Immature natural killer cell (primary cell): ENCODE results near the gene HACL1. TPM values are rescaled to one million over a fixed set of nuclear protein-coding genes. Genes with fewer than 3 reads are reported as not detected.
A peak's percentile ranks its signal among the peaks of the same experiment; 100 is the strongest.

Experiments
- DNase-seq, 3 donors: peaks; one replicate each; pipeline ENCODE4 v3.0.0; 2022; ENCODE audit warnings: mixed read lengths in 1 of 3
- H3K27ac Mint-ChIP-seq, 6 donors: one replicate each; pipeline ENCODE4 v1.8.0; 2020; ENCODE audit warnings: mixed read lengths in 6 of 6, mild to moderate bottlenecking in 5 of 6, inconsistent platforms in 4 of 6, moderate library complexity in 3 of 6
- H3K27me3 Mint-ChIP-seq, 3 donors: one replicate each; pipeline ENCODE4 v1.8.0; 2020 to 2021; ENCODE audit warnings: low read depth in 3 of 3, mild to moderate bottlenecking in 3 of 3, mixed read lengths in 3 of 3, moderate library complexity in 3 of 3, inconsistent platforms in 1 of 3
- H3K36me3 Mint-ChIP-seq, 3 donors: one replicate each; pipeline ENCODE4 v1.8.0; 2020; ENCODE audit warnings: mixed read lengths in 3 of 3, inconsistent platforms in 2 of 3, mild to moderate bottlenecking in 2 of 3
- H3K4me1 Mint-ChIP-seq, 2 donors: one replicate each; pipeline ENCODE4 v1.8.0; 2020; ENCODE audit warnings: inconsistent platforms in 2 of 2, mild to moderate bottlenecking in 2 of 2, mixed read lengths in 2 of 2, moderate library complexity in 1 of 2
- H3K4me3 Mint-ChIP-seq, 5 donors: one replicate each; pipeline ENCODE4 v1.8.0; 2020; ENCODE audit warnings: mild to moderate bottlenecking in 5 of 5, mixed read lengths in 5 of 5, inconsistent platforms in 3 of 5, moderate library complexity in 3 of 5
- H3K9me3 Mint-ChIP-seq, 6 donors: one replicate each; pipeline ENCODE4 v1.8.0; 2020; ENCODE audit warnings: mild to moderate bottlenecking in 6 of 6, mixed read lengths in 6 of 6, inconsistent platforms in 4 of 6, moderate library complexity in 3 of 6
- polyA plus RNA-seq, 3 donors: library from polyadenylated mRNA; unstranded; fragments of 300-500 nt; fragmentation: Illumina TruSeq; gene quantifications; one replicate each; pipeline ENCODE4 v1.2.3, GENCODE V29; 2021

The HACL1 gene
- 10 to 100 TPM; 29.9 to 38.9 (median 32.3) TPM for polyA plus RNA-seq

DNA sequence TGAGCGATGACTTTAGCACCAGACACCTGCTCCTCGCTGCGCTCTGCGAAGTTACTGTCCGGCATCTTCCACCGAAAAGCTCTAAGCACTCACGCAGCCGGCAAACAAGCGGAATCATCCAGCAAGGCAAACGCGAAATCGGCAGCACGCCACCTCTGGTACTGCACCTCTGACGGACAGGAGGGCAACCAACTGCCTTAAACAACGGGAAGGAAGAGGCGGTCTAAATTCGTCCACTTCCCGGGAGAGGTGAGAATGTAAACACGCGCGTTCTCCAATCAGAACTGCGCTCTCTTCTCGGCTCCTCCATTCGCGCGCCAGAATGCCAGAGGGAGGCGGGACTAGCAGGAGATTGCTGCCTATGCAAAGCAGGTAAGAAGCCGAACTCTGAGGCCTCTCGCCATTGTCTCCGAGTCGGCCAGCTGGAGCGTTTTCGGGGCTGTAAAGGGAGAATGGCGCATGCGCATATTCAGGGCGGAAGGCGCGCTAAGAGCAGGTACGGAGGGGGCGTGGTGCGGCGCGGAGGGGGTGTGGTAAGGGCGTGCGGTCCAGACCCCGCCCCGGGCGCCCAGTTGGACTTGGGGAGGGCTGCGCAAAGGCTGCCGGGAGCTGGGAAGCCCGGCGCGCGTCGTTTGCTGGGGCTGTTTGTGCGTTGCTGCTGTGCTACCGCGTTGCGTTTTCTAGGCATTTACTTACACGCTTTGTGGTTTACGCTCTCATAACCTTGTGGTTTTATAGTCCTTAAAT lies at the start of gene HACL1, which contains the start of gene BTD:
HACL1 (minus strand) TSS at position 171 of the 747 bp plus-strand sequence; CDS start at position 65, 106 bp downstream.
BTD (plus strand) TSS at position 347 of the 747 bp plus-strand sequence. CDS start 33,695 bp downstream, outside the sequence.
- no peaks in the 10 kb centered on the region for H3K9me3 Mint-ChIP-seq
- peaks cover 27 to 28% (median 27%) of the 10 kb centered on the region in 3 donors for H3K36me3 Mint-ChIP-seq
- peaks cover 44 to 48% of the 10 kb centered on the region in 2 donors for H3K4me1 Mint-ChIP-seq
- H3K4me3 Mint-ChIP-seq, result peak within 1 kb of the TSS; percentile 97 to 100 (median 99)
- H3K27me3 Mint-ChIP-seq, result peaks cover 8 to 11% (median 9%) of the 10 kb centered on the region in 3 donors
- peak; percentile 98 to 99 (median 98) for DNase-seq
- H3K27ac Mint-ChIP-seq, result peak within 1 kb of the TSS; percentile 91 to 98 (median 97)

DNA sequence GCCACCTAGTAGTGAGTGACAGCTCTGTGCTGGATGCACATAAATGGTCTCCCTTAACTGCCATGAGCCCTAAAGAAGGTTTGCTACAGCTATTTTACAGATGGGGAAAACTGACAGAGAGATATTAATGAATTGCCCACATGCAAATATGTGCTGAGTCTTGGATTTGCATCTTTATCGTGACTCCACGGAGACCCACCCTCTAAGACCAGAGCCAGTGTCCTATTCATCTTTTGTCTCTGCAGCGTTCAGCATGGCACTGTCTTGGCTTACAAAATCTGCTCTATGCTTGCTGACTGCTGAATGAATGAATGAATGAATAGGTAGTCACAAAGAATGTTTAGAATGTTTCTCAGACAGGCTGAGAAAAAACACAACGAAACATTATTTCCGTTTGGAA lies 48.5 kb upstream of the HACL1 start:
- peaks cover under 1 to 3% (median 2%) of the 10 kb centered on the region in 6 donors for H3K9me3 Mint-ChIP-seq
- H3K27me3 Mint-ChIP-seq, result peaks cover 8 to 14% (median 12%) of the 10 kb centered on the region in 3 donors
- H3K4me3 Mint-ChIP-seq, result peak overlapping the region in 3 of 5 donors; percentile 14 to 48 (median 22)
- no peak overlapping the region for H3K27ac Mint-ChIP-seq
- no peak for DNase-seq
- H3K4me1 Mint-ChIP-seq, result peaks cover 51 to 57% of the 10 kb centered on the region in 2 donors
- H3K36me3 Mint-ChIP-seq, result peaks cover 5 to 22% (median 12%) of the 10 kb centered on the region in 3 donors

DNA sequence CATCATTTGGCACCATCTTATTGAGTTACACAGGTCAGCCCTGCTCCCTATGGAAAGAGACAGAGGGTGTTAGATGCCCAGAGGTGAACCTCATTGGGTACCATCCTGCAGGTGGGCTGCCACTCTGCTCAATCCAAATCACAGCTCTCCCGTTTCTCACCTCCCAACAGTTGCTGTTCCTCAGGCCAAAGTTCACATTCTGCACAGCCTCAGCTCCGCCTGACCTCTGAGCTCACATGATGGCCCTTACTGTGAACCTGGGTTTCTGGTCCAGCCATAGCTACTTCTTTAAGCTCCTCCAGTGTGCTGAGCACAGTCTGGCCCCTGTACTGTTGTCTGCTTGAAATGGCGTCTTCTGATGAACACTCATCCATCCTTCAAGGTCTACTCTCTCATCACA lies 48.0 kb upstream of the HACL1 start:
- Mint-ChIP-seq H3K27ac (no peak overlapping the region), H3K27me3 (peaks cover 8 to 14% (median 12%) of the 10 kb centered on the region in 3 donors), H3K4me1 (peaks cover 54 to 62% of the 10 kb centered on the region in 2 donors), H3K36me3 (peaks cover 5 to 21% (median 12%) of the 10 kb centered on the region in 3 donors), H3K4me3 (peak overlapping the region in 4 of 5 donors; percentile 8 to 48 (median 18)), H3K9me3 (peaks cover 0 to 2% (median under 1%) of the 10 kb centered on the region in 6 donors)
- DNase-seq, result no peak

DNA sequence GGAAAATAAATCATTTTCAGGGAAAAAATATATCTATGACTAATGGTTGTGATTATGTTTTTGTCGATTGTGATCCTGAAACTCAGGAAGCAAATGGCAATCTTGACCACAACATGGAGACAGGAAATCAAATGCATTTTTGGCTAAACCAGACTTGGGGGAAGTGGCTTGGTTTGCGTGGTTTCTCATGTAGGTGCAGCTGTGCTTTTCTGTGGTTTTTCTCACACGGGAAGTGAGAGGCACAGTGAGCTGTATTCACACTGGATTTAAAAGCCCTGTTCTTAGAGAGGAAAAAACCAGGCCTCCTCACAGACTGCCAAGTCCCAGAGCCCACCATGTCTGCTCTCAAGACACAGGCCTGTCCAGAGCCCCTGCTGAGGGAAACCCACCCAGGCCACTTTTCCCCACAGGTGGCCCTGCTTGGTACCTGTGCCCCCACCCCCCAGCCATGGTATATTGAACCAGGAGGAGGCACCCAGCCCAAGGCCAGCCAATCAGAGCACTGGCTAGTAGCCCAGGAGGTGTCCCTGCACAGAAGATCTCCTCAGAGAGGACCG lies 46.3 kb upstream of the HACL1 start:
- peak overlapping the region; percentile 17 to 79 (median 48) for H3K27ac Mint-ChIP-seq
- H3K27me3 Mint-ChIP-seq, result peaks cover 8 to 12% (median 10%) of the 10 kb centered on the region in 3 donors
- H3K36me3 Mint-ChIP-seq, result peaks cover 3 to 26% (median 4%) of the 10 kb centered on the region in 3 donors
- H3K9me3 Mint-ChIP-seq, result no peaks in the 10 kb centered on the region
- H3K4me1 Mint-ChIP-seq, result peaks cover 54 to 62% of the 10 kb centered on the region in 2 donors
- peak; percentile 71 to 73 (median 72) for DNase-seq
- H3K4me3 Mint-ChIP-seq, result peak overlapping the region; percentile 70 to 83 (median 77)

DNA sequence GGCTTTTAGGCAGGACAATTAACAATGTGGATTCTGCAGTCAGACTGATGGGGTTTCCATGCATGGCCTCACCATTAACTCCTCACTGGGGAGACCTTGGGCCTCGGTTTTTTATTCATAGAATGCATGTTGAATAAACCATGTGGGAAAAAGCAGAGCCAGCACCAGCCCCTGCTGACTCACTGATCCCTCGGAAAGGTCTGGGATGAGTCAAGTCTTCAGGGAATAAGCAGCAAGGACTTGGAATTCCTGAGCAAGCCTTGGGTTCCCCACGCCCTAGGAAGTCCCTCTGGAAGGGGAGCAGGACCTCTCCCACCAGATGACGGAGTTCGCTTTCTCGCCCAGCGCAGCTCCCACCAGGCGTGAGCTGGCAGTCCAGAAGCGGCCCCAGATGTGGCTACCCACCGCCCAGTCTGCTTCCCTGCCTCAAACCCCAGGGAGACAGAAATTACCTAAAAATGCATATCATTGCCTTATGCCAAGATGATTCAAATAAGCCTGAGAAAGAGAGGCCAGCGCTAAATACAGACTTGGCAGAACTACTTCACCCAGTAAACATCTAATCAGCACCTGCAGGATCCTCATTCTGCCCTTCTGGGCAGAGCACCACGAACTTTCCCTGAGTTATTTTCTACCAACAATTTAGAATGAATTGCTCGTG lies 45.6 kb upstream of the HACL1 start:
- peak overlapping the region; percentile 17 to 79 (median 42) for H3K27ac Mint-ChIP-seq
- peak overlapping the region; percentile 70 to 83 (median 77) for H3K4me3 Mint-ChIP-seq
- H3K36me3 Mint-ChIP-seq, result peaks cover 3 to 32% (median 7%) of the 10 kb centered on the region in 3 donors
- DNase-seq, result no peak
- peaks cover 8 to 10% (median 10%) of the 10 kb centered on the region in 3 donors for H3K27me3 Mint-ChIP-seq
- H3K9me3 Mint-ChIP-seq, result no peaks in the 10 kb centered on the region
- peaks cover 54 to 62% of the 10 kb centered on the region in 2 donors for H3K4me1 Mint-ChIP-seq

DNA sequence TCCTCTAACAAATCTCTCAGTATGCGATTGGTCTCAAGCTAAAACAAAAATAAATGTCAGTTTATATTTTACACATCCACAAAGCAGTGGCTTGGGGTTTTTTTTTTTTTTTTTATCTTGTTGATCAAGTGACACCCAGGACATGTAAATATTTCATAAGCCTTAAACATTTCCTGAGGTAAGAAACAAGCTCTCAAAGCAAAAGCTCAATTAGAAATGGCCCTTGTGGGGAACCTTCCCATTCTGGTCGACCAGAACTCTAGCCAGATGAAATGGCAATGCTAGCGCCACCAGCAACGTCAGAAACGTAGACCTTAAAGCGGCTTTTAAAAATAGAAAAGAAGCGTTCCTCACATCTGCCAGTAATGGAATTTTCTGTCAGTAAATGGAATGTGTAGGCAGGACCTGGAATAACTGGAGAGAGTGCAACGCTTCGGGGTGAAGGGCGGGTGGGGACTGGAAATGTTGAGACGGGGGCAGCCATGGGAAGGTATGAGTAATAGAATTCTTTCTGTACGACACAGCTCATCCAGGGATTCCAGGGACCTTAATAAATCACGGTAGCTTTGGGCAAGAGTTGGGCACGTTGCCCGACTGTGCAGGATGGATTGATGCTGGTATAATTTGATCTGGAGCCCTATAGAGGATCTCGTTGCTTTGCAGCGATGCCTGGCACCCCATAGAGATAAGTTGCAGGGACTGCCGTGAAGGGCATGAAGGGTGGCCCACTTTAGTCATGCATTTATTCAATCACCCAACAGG lies 44.6 kb upstream of the HACL1 start:
- Mint-ChIP-seq H3K4me1 (peaks cover 54 to 62% of the 10 kb centered on the region in 2 donors), H3K4me3 (peak overlapping the region; percentile 70 to 83 (median 77)), H3K27ac (peak overlapping the region; percentile 41 to 87 (median 66)), H3K36me3 (peaks cover 3 to 31% (median 14%) of the 10 kb centered on the region in 3 donors), H3K9me3 (no peaks in the 10 kb centered on the region), H3K27me3 (peaks cover 2 to 7% (median 4%) of the 10 kb centered on the region in 3 donors)
- peak; percentile 28 to 34 (median 28) for DNase-seq

DNA sequence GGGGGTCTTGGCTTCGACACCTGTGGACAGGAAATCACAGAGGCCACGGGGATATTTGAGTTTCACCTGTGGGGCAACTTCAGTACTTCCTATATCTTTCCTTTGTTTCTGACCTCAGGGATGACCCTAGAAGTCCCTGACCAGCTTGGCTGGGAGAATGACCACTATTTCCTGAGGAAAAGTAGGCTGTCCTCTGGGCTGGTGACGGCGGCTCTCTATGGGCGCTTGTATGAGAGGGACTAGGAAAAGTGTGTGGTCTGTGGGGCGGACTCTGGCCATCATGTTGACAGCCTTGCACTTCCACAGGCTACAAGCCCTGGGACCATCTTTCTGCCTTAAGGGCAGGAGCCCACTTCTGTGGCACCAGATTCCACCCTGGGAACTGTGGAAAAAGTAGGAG lies 43.9 kb upstream of the HACL1 start:
- H3K27ac Mint-ChIP-seq, result peak overlapping the region in 5 of 6 donors; percentile 41 to 87 (median 60)
- peaks cover 2 to 7% (median 4%) of the 10 kb centered on the region in 3 donors for H3K27me3 Mint-ChIP-seq
- peak overlapping the region; percentile 70 to 83 (median 77) for H3K4me3 Mint-ChIP-seq

DNA sequence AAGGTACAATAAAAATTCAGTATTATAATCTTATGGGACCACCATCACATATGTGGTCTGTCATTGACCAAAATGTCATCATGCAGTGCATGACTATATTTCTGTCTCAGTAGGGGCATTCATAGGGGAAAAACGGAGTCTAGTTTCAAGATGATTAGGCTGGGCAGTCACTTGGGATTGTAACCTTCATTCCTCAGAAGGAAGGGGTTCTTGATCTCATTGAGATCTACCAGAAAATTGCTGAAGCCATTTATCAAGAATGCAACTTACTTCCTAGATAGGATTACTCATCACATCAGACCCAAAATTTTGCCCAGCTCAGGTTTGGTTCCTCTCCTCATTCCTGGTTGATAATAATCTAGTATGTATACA lies 37.5 kb upstream of the HACL1 start:
- no peak overlapping the region for H3K4me3 Mint-ChIP-seq
- DNase-seq, result no peak
- H3K36me3 Mint-ChIP-seq, result peaks cover 3 to 23% (median 10%) of the 10 kb centered on the region in 3 donors
- H3K27me3 Mint-ChIP-seq, result no peaks in the 10 kb centered on the region
- peaks cover 36 to 39% of the 10 kb centered on the region in 2 donors for H3K4me1 Mint-ChIP-seq
- H3K9me3 Mint-ChIP-seq, result no peaks in the 10 kb centered on the region
- H3K27ac Mint-ChIP-seq, result no peak overlapping the region

More for the DNA sequence above, 43.9 kb upstream of the HACL1 start:
- H3K9me3 Mint-ChIP-seq, result no peaks in the 10 kb centered on the region
- peaks cover 3 to 31% (median 11%) of the 10 kb centered on the region in 3 donors for H3K36me3 Mint-ChIP-seq
- DNase-seq, result no peak
- H3K4me1 Mint-ChIP-seq, result peaks cover 54 to 58% of the 10 kb centered on the region in 2 donors

DNA sequence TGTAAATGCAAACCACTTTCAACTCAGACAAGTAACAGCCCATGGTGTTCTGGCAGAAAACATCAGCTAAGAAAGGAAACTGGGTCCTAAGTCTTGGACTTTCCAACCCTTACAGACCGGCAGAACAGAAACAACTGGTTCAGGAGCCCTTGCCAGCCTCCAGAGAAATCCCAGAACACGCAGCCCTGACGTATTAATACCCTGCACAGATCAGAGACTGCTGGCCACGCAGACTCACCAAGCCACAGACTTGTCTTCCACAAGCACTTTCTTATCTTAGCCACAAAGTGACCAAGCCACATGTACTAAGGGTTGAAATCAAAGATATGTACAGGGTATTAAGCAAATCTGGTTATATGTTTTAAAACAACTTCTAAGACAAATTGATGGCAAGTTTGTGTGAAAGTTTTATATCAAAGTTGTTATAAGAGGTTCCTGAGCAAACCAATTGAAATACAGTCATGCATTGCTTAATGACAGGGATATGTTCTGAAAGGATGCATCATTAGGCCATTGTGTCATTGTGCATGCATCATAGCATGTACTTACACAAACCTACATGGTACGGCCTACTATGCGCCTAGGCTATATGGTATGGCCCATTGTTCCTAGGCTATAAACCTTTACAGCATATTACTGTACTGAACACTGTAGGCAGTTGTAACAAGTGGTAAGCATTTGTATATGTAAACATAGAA lies 37.0 kb upstream of the HACL1 start:
- Mint-ChIP-seq H3K27ac (no peak overlapping the region), H3K4me1 (peaks cover 36 to 39% of the 10 kb centered on the region in 2 donors), H3K4me3 (peak overlapping the region in 1 of 5 donors; percentile 33), H3K27me3 (no peaks in the 10 kb centered on the region), H3K9me3 (no peaks in the 10 kb centered on the region), H3K36me3 (peaks cover 3 to 23% (median 10%) of the 10 kb centered on the region in 3 donors)
- DNase-seq, result no peak

DNA sequence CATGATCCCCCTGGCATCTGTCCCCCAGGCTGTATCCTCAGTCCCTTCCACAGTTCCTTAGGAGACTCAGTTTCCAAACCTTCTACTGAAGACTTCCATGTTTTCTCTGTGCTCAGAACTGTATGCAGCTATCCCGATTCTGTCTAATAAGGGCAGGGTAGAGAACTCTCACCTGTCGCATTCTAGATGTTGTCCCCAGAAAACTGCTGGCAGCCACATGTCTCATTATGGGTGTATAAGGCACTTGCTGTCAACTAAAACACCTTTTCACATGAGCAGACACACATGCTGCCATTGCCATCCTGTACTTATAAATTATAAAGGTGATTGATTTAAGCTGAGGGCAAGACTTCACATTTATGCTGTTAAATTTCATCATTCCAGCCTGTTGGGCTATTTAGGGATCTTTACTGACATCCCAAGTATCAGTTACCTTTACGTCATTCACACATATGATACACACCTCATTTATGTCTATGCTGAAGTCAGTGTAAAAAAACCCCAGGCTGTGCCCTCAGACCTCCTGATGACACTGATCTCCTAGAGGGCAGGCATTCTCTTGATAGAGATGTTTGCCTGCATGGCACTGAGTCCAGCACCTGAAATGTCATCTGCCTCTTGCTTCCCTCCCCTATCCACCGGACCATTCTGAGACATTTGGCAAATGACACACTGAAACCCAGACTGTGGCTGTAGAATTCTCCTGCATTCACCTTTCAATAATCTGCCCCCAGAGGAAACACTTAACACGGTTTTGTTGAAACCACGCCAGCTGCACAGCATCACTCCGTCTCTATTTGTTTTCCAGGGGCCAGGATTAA lies 36.0 kb upstream of the HACL1 start:
- DNase-seq, result no peak
- Mint-ChIP-seq H3K36me3 (peaks cover 0 to 21% (median 10%) of the 10 kb centered on the region in 3 donors), H3K4me3 (peak overlapping the region in 2 of 5 donors; percentile 12 to 57), H3K4me1 (peaks cover 37 to 40% of the 10 kb centered on the region in 2 donors), H3K9me3 (no peaks in the 10 kb centered on the region), H3K27ac (peak overlapping the region in 5 of 6 donors; percentile 13 to 51 (median 35)), H3K27me3 (peaks cover 0 to under 1% (median 0%) of the 10 kb centered on the region in 3 donors)

DNA sequence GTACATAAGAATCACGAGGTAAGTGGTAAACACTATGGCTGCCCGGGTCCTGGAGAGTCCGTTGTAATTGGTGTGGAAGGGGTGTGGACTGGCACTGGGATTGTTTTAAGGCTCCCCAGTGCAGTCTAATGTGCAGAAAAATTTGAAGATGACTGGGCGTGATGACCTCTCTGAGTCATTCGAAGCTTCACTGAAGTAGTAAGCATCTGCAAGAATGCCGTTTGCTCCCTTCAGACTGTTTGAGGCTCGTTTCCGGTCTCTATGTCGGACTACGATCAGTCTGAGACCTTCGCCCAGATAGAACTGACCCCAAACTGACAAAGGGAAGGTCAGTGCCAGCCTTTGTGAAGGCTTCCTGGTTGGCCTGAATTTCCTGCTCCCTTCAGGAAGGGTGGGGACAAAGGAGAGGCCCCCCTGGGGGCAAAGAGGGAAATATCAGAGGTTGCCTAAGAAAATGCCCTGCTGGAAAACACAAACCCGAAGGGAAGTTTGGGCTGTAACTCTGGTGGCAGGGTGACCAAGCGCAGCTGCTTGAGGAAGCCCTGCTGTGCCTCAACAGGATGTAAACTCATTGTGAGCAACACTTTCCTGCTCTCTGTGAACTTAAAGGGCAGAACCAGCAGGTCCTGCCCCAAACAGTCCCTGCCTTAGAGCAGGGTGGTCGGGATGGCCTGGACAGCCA lies 34.8 kb upstream of the HACL1 start:
- Mint-ChIP-seq H3K4me1 (peaks cover 45 to 50% of the 10 kb centered on the region in 2 donors), H3K36me3 (peaks cover 0 to 19% (median 0%) of the 10 kb centered on the region in 3 donors), H3K27me3 (peaks cover 0 to 4% (median 0%) of the 10 kb centered on the region in 3 donors), H3K9me3 (no peaks in the 10 kb centered on the region), H3K4me3 (peak overlapping the region; percentile 38 to 82 (median 61)), H3K27ac (peak overlapping the region; percentile 42 to 85 (median 69))
- DNase-seq, result peak in 1 of 3 donors; percentile 25
